H1 (cell line): ENCODE results near the gene BMP4. TPM values are rescaled to one million over a fixed set of nuclear protein-coding genes. Genes with fewer than 3 reads are reported as not detected.

Experiments used
- CTCF ChIA-PET: fragments of 300-600 bp; sonication (Branson Sonifier 250); formaldehyde crosslinking; loops from one replicate; lab custom pipeline; 2021; ENCODE audit not compliant: partially characterized antibody; lab: Charles Lee
- POLR2A ChIA-PET: fragments of 300-600 bp; sonication (Branson Sonifier 250); formaldehyde crosslinking; loops from one replicate; lab custom pipeline; 2021; ENCODE audit warnings: inconsistent platforms; ENCODE audit not compliant: partially characterized antibody; lab: Charles Lee
- DNase-seq, 2 experiments: peaks; one replicate each; pipeline versions ENCODE4 v3.0.0 to v3.0.0-alpha.2; 2010 to 2022; ENCODE audit warnings: low spot score in 2 of 2, low read depth in 1 of 2, mixed read lengths in 1 of 2
- FAIRE-seq: peaks from 2 replicates; lab custom pipeline; 2011; peaks lifted over from hg19 to GRCh38; lab: Jason Lieb, UNC
- H2AFZ ChIP-seq: 2 replicates; pipeline ENCODE4 v1.8.1; 2012; ENCODE audit warnings: low read length, inconsistent platforms
- H2AK5ac ChIP-seq: 2 replicates; pipeline ENCODE4 v1.6.1; 2013; ENCODE audit warnings: low read depth, low read length
- H2BK120ac ChIP-seq: replicated peaks from 2 replicates; pipeline ENCODE3; 2013; ENCODE audit warnings: low read depth, low read length, inconsistent platforms
- H2BK12ac ChIP-seq: 2 replicates; pipeline ENCODE4 v1.6.1; 2013; ENCODE audit warnings: low read depth, low read length
- H2BK15ac ChIP-seq: 2 replicates; pipeline ENCODE4 v1.6.1; 2013; ENCODE audit warnings: low read length
- H2BK20ac ChIP-seq: 2 replicates; pipeline ENCODE4 v1.6.1; 2013; ENCODE audit warnings: low read length
- H2BK5ac ChIP-seq: 2 replicates; pipeline ENCODE4 v1.6.1; 2013; ENCODE audit warnings: low read depth, low read length
- H3K14ac ChIP-seq: 2 replicates; pipeline ENCODE4 v1.6.1; 2013; ENCODE audit warnings: inconsistent platforms; ENCODE audit not compliant: insufficient read length
- H3K18ac ChIP-seq: 2 replicates; pipeline ENCODE4 v1.6.1; 2013; ENCODE audit warnings: low read length; ENCODE audit errors: extremely low read depth
- H3K23ac ChIP-seq: 2 replicates; pipeline ENCODE4 v1.6.1; 2013; ENCODE audit warnings: inconsistent platforms; ENCODE audit not compliant: insufficient read length
- H3K23me2 ChIP-seq: 2 replicates; pipeline ENCODE4 v1.6.1; 2013; ENCODE audit warnings: low read depth, low read length
- H3K27ac ChIP-seq: 2 replicates; pipeline ENCODE4 v1.6.1; 2011; ENCODE audit warnings: low read depth, low read length, inconsistent platforms
- H3K27me3 ChIP-seq, 4 experiments: replicated peaks in 1 of 4; 1 replicate in 1 of 4; 2 replicates in 3 of 4; pipeline versions ENCODE4 v1.6.1 to v1.8.1; 2011 to 2013; ENCODE audit warnings: low read length in 3 of 4, mild to moderate bottlenecking in 3 of 4, inconsistent platforms in 2 of 4, mixed read lengths in 2 of 4, moderate library complexity in 1 of 4; ENCODE audit not compliant: control insufficient read depth in 3 of 4, insufficient read depth in 3 of 4; ENCODE audit errors: extremely low read depth in 1 of 4
- H3K36me3 ChIP-seq, 4 experiments: 2 replicates each; pipeline versions ENCODE4 v1.6.1 to v1.8.1; 2011 to 2013; ENCODE audit warnings: mild to moderate bottlenecking in 4 of 4, low read length in 3 of 4, moderate library complexity in 2 of 4, control low read depth in 1 of 4, inconsistent platforms in 1 of 4; ENCODE audit not compliant: insufficient read depth in 4 of 4, control insufficient read depth in 2 of 4
- H3K4ac ChIP-seq: replicated peaks from 2 replicates; pipeline ENCODE3; 2013; ENCODE audit warnings: low read length, low read depth, mixed read lengths, inconsistent platforms; ENCODE audit not compliant: insufficient read length
- H3K4me1 ChIP-seq, 4 experiments: replicated peaks in 1 of 4; 1 replicate in 1 of 4; 2 replicates in 3 of 4; pipeline versions ENCODE4 v1.6.1 to v1.8.1; 2011 to 2013; ENCODE audit warnings: low read length in 3 of 4, inconsistent platforms in 2 of 4, mixed read lengths in 1 of 4; ENCODE audit not compliant: insufficient read depth in 4 of 4, control insufficient read depth in 3 of 4
- H3K4me2 ChIP-seq, 2 experiments: 2 replicates each; pipeline versions ENCODE4 v1.6.1 to v1.8.1; 2011 to 2013; ENCODE audit warnings: low read depth in 2 of 2, low read length in 2 of 2, control low read depth in 1 of 2, inconsistent platforms in 1 of 2, mild to moderate bottlenecking in 1 of 2; ENCODE audit not compliant: insufficient read depth in 1 of 2
- H3K4me3 ChIP-seq, 4 experiments: fragments of 200-600, 300-600 bp in 1 of 4; sonication (generic), shearing (Covaris generic), sonication (Bioruptor Twin) in 1 of 4; 2 replicates each; pipeline versions ENCODE4 v1.5.1 to v1.8.1; 2011 to 2016; ENCODE audit warnings: low read length in 4 of 4, low read depth in 3 of 4, control low read depth in 2 of 4, inconsistent platforms in 2 of 4, mild to moderate bottlenecking in 2 of 4, mixed read lengths in 1 of 4, moderate library complexity in 1 of 4; ENCODE audit not compliant: insufficient read depth in 2 of 4; ENCODE audit errors: extremely low read depth in 1 of 4
- H3K56ac ChIP-seq: replicated peaks from 2 replicates; pipeline ENCODE3; 2013; ENCODE audit warnings: low read depth, mild to moderate bottlenecking, mixed read lengths, low read length, inconsistent platforms; ENCODE audit not compliant: insufficient read length
- H3K79me1 ChIP-seq: 2 replicates; pipeline ENCODE4 v1.6.1; 2013; ENCODE audit warnings: low read depth, low read length, control low read depth
- H3K79me2 ChIP-seq, 2 experiments: 2 replicates each; pipeline versions ENCODE4 v1.6.1 to v1.8.1; 2012 to 2013; ENCODE audit warnings: low read length in 2 of 2, mild to moderate bottlenecking in 2 of 2, inconsistent platforms in 1 of 2; ENCODE audit not compliant: insufficient read depth in 2 of 2, control insufficient read depth in 1 of 2
- H3K9ac ChIP-seq, 4 experiments: replicated peaks in 1 of 4; 1 replicate in 1 of 4; 2 replicates in 3 of 4; pipeline versions ENCODE4 v1.6.1 to v1.8.1; 2011 to 2013; ENCODE audit warnings: low read depth in 3 of 4, low read length in 3 of 4, control low read depth in 2 of 4, mild to moderate bottlenecking in 2 of 4, moderate library complexity in 2 of 4, inconsistent platforms in 1 of 4; ENCODE audit errors: extremely low read depth in 1 of 4
- H3K9me3 ChIP-seq, 2 experiments: 2 replicates each; pipeline versions ENCODE4 v1.6.1 to v1.8.1; 2012 to 2013; ENCODE audit warnings: mild to moderate bottlenecking in 2 of 2, moderate library complexity in 2 of 2, control low read depth in 1 of 2, inconsistent platforms in 1 of 2, low read depth in 1 of 2, low read length in 1 of 2, mixed read lengths in 1 of 2; ENCODE audit not compliant: insufficient read depth in 2 of 2
- H4K20me1 ChIP-seq, 2 experiments: replicated peaks in 1 of 2; 2 replicates each; pipeline versions ENCODE3 to v1.8.1; 2011 to 2013; ENCODE audit warnings: inconsistent platforms in 2 of 2, low read length in 2 of 2, mild to moderate bottlenecking in 1 of 2; ENCODE audit not compliant: insufficient read depth in 2 of 2, control insufficient read depth in 1 of 2
- H4K5ac ChIP-seq: 2 replicates; pipeline ENCODE4 v1.6.1; 2013; ENCODE audit warnings: low read length, low read depth, mixed read lengths, inconsistent platforms; ENCODE audit not compliant: insufficient read length
- H4K8ac ChIP-seq: 2 replicates; pipeline ENCODE4 v1.8.0; 2013; ENCODE audit warnings: mild to moderate bottlenecking, moderate library complexity, low read length, inconsistent platforms; ENCODE audit not compliant: insufficient read depth; ENCODE audit errors: extremely low read depth
- H4K91ac ChIP-seq: replicated peaks from 2 replicates; pipeline ENCODE3; 2013; ENCODE audit warnings: low read length, mixed read lengths, inconsistent platforms; ENCODE audit not compliant: insufficient read length
- BACH1 ChIP-seq: IDR thresholded peaks from 2 replicates; pipeline ENCODE4 v1.6.1; 2012; ENCODE audit warnings: low read length, improper control_type of control experiment
- CBX5 ChIP-seq: fragments of 300-800, 300-1000 bp; sonication (generic); IDR thresholded peaks from 2 replicates; pipeline ENCODE4 v1.7.1; 2016; ENCODE audit warnings: antibody characterized with exemption, low read length, low read depth
- CHD2 ChIP-seq: IDR thresholded peaks from 2 replicates; pipeline ENCODE4 v1.6.1; 2012; ENCODE audit warnings: low read length, improper control_type of control experiment
- E2F6 ChIP-seq: IDR thresholded peaks from 2 replicates; pipeline ENCODE4 v1.6.1; 2012; ENCODE audit warnings: inconsistent platforms
- GABPA ChIP-seq: IDR thresholded peaks from 2 replicates; pipeline ENCODE4 v1.6.1; 2011; ENCODE audit warnings: mild to moderate bottlenecking, low read length, moderate library complexity, borderline replicate concordance; ENCODE audit not compliant: insufficient read depth
- HDAC6 ChIP-seq: IDR thresholded peaks from one replicate; pipeline ENCODE4 v1.7.1; 2012; ENCODE audit warnings: low read depth, mild to moderate bottlenecking, inconsistent platforms, low read length, moderate library complexity
- JUN ChIP-seq: IDR thresholded peaks from 2 replicates; pipeline ENCODE4 v1.6.1; 2011; ENCODE audit warnings: low read depth, mild to moderate bottlenecking, improper control_type of control experiment, low read length
- KDM1A ChIP-seq: fragments of 200-600, 300-600 bp; sonication (generic); IDR thresholded peaks from 2 replicates; pipeline ENCODE4 v1.7.1; 2016; ENCODE audit warnings: mild to moderate bottlenecking, low read length, borderline replicate concordance
- POLR2A ChIP-seq, 2 experiments: IDR thresholded peaks; 1 replicate in 1 of 2; 2 replicates in 1 of 2; pipeline ENCODE4 v1.6.1; 2011; ENCODE audit warnings: low read depth in 2 of 2, low read length in 2 of 2, mild to moderate bottlenecking in 2 of 2; ENCODE audit errors: control extremely low read depth in 1 of 2
- POLR2AphosphoS5 ChIP-seq: IDR thresholded peaks from 2 replicates; pipeline ENCODE4 v1.6.1; 2011; ENCODE audit warnings: low read depth, low read length
- RAD21 ChIP-seq, 2 experiments: IDR thresholded peaks in 1 of 2; conservative IDR thresholded peaks in 1 of 2; 2 replicates each; pipeline ENCODE4 v1.6.1; 2011; ENCODE audit warnings: low read depth in 2 of 2, low read length in 2 of 2, improper control_type of control experiment in 1 of 2, inconsistent platforms in 1 of 2, mild to moderate bottlenecking in 1 of 2, moderate library complexity in 1 of 2
- RXRA ChIP-seq: IDR thresholded peaks from 2 replicates; pipeline ENCODE4 v1.6.1; 2011; ENCODE audit warnings: low read depth, mild to moderate bottlenecking, low read length, moderate library complexity; ENCODE audit not compliant: insufficient read depth
- WGBS, 2 experiments: shearing (Covaris generic) in 1 of 2; methylation state at CpG; one replicate each; pipeline versions ENCODE4 v1.1.6 to v1.1.7; 2013 to 2015; ENCODE audit warnings: low lambda C conversion rate in 2 of 2, mixed read lengths in 2 of 2, inconsistent platforms in 1 of 2, low coverage in 1 of 2, missing lambda C conversion rate in 1 of 2; ENCODE audit not compliant: insufficient replicate concordance in 2 of 2, insufficient coverage in 1 of 2, insufficient read length in 1 of 2; ENCODE audit errors: extremely low coverage in 1 of 2, missing lambda C conversion rate in 1 of 2; 5-methylcytosine and 5-hydroxymethylcytosine counted together
- polyA plus RNA-seq, 7 experiments: library from polyadenylated mRNA; depleted of rRNA in 3 of 7; stranded (reverse) in 5 of 7; unstranded in 2 of 7; fragments of >200 nt in 5 of 7; fragments of 200-250 nt in 2 of 7; gene quantifications; 1 replicate in 5 of 7; 2 replicates in 1 of 7; 4 replicates in 1 of 7; pipeline versions ENCODE4 v1.2.1 to v1.2.3, GENCODE V29; 2011 to 2013; ENCODE audit warnings: missing spikeins in 2 of 7, mixed read lengths in 2 of 7
- total RNA-seq: library from RNA; stranded (reverse); fragmentation: NEBNext Ultra II Directional; extraction: Animal tissue kit (Norgen Biotek cat#: 25700); gene quantifications from 2 replicates; pipeline ENCODE4 v1.2.1, GENCODE V29; 2021

BMP4 gene
- total and polyA plus RNA-seq, 2 of the 8 experiments (the other 6 are each of a cell fraction or from before 2014, with no cell fraction given), result 2.3 to 5.4 TPM

- ChIA-PET POLR2A (interaction anchor here (0.9 to 2.7 kb wide), 3 partner anchors 14 to 25 kb away, joined by 3 to 7 read pairs (median 5); no protein-coding TSS in a partner anchor), CTCF (interaction anchor here (1.2 to 3.5 kb wide), 5 partner anchors 14 to 438 kb away, joined by 3 to 16 read pairs (median 3); partner anchors contain the start of gene BMP4)
- no peak overlapping the region for H3K27ac ChIP-seq
- no peaks in the 10 kb centered on the region for H3K23me2 ChIP-seq
- H2BK20ac ChIP-seq, result no peak overlapping the region
- H2BK120ac ChIP-seq, result no peak overlapping the region
- no peak overlapping the region for H2BK5ac ChIP-seq
- H3K9ac ChIP-seq, result no peak overlapping the region
- H3K18ac ChIP-seq, result no peak overlapping the region
- no peak overlapping the region for H3K56ac ChIP-seq
- H3K79me1 ChIP-seq, result no peaks in the 10 kb centered on the region
- H4K91ac ChIP-seq, result no peak overlapping the region
- H4K8ac ChIP-seq, result no peak overlapping the region
- H3K4me3 ChIP-seq, result no peak overlapping the region
- no peak overlapping the region; a peak in 1 of 4 replicates for H3K4me2 ChIP-seq
- no peak for FAIRE-seq
- no peak overlapping the region for H2BK12ac ChIP-seq
- H2AFZ ChIP-seq, result no peak overlapping the region
- H3K4me1 ChIP-seq, result peaks cover 6 to 31% (median 25%) of the 10 kb centered on the region in 4 experiments; a peak in 6 of 7 replicates
- DNase-seq, result no peak
- H3K14ac ChIP-seq, result no peak overlapping the region
- no peak overlapping the region for H2BK15ac ChIP-seq
- H4K20me1 ChIP-seq, result no peaks in the 10 kb centered on the region
- no peaks in the 10 kb centered on the region for H3K79me2 ChIP-seq
- no peak overlapping the region for H2AK5ac ChIP-seq
- no peak overlapping the region for H4K5ac ChIP-seq
- peaks cover 0 to 8% (median 0%) of the 10 kb centered on the region in 4 experiments; a peak in 4 of 7 replicates for H3K27me3 ChIP-seq
- 38% methylated on average over 3 of the region's 3 CpGs; no CpG with 5 or more reads in 1 of the 2 experiments for WGBS, 2 experiments
- H3K23ac ChIP-seq, result no peak overlapping the region
- no peaks in the 10 kb centered on the region for H3K9me3 ChIP-seq
- no peak overlapping the region for H3K4ac ChIP-seq
- H3K36me3 ChIP-seq, result no peaks in the 10 kb centered on the region
- TF ChIP-seq JUN, result no peak
- TF ChIP-seq KDM1A, result no peak
- no peak for TF ChIP-seq RAD21 (IDR thresholded peaks at IDR 0.05 in 1 of 2, conservative IDR thresholded peaks at IDR 0.05 in 1 of 2; ENCODE audit: low read depth in 2 of 2, low read length in 2 of 2)
- TF ChIP-seq E2F6, result no peak
- TF ChIP-seq RXRA, result no peak
- TF ChIP-seq CBX5, result no peak
- TF ChIP-seq POLR2A (IDR thresholded peaks at IDR 0.05; ENCODE audit: control extremely low read depth in 1 of 2, low read depth in 2 of 2, low read length in 2 of 2), result no peak
- no peak for TF ChIP-seq BACH1
- TF ChIP-seq POLR2AphosphoS5, result no peak
- no peak for TF ChIP-seq HDAC6
- TF ChIP-seq GABPA, result no peak
- TF ChIP-seq CHD2, result no peak
Measured at GRCh38 chr14:53978194-53978593, 21.6 kb upstream of the BMP4 start.
